Measurements from ENCODE around the gene PM20D1.
"Not testable (repeated sequence)": the region's sequence is repeated elsewhere in the genome, so short reads cannot be mapped to it uniquely, and the experiment has no call there.

Gene PM20D1

DNA sequence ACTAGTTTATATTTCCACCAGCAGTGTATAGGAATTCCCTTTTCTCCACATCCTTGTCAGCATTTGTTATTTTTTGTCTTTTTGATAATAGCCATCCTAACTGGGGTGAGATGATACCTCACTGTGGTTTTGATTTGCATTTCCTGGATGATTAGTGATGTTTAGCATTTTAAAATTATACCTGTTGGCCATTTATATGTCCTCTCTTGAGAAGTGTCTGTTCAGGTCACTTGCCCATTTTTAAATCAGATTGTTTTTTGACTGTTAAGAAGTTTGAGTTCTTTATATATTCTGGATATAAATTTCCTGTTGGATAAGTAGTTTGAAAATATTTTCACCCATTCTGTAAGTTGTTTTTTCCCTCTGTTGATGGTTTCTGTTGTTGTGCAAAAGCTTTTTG lies 31.0 kb upstream of the PM20D1 start:
- Mint-ChIP-seq H3K9me3 (peaks cover 30% of the 10 kb centered on the region), H3K4me3 (no peak overlapping the region), H3K36me3 (ENCODE audit: low read depth) (peaks cover 14% of the 10 kb centered on the region), H3K27ac (no peak overlapping the region), H3K27me3 (ENCODE audit: low read depth) (no peaks in the 10 kb centered on the region), H3K4me1 (no peaks in the 10 kb centered on the region)
- TF ChIP-seq, protein P1, sequence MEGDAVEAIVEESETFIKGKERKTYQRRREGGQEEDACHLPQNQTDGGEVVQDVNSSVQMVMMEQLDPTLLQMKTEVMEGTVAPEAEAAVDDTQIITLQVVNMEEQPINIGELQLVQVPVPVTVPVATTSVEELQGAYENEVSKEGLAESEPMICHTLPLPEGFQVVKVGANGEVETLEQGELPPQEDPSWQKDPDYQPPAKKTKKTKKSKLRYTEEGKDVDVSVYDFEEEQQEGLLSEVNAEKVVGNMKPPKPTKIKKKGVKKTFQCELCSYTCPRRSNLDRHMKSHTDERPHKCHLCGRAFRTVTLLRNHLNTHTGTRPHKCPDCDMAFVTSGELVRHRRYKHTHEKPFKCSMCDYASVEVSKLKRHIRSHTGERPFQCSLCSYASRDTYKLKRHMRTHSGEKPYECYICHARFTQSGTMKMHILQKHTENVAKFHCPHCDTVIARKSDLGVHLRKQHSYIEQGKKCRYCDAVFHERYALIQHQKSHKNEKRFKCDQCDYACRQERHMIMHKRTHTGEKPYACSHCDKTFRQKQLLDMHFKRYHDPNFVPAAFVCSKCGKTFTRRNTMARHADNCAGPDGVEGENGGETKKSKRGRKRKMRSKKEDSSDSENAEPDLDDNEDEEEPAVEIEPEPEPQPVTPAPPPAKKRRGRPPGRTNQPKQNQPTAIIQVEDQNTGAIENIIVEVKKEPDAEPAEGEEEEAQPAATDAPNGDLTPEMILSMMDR (IDR thresholded peaks at IDR 0.05; ENCODE audit: unreplicated experiment in 3 of 3), result no peak

DNA sequence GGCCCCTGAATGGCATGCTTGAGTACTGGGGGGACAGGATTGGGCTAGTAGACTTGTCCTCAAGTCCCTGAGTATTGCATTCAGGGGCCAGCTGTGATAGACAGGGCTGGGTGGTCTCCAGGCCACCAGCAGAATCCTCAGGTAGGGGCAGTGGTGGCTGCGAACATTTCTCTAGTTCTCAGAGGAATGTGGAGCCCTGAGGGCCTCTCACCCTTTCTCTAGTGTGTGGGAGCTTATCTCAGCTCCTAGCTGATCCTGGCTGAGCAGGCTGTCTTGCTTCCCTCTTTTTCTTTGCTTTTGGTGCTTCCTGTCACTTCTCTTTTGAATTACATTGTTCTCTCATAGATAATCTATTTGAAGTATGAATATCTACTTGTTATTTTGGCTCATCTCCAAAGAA lies 30.0 kb upstream of the PM20D1 start:
- peaks cover 14% of the 10 kb centered on the region for H3K36me3 Mint-ChIP-seq (ENCODE audit: low read depth)
- no peak overlapping the region for H3K27ac Mint-ChIP-seq
- TF ChIP-seq, protein P1 (IDR thresholded peaks at IDR 0.05; ENCODE audit: unreplicated experiment in 3 of 3), result no peak
- H3K9me3 Mint-ChIP-seq, result peaks cover 30% of the 10 kb centered on the region
- H3K27me3 Mint-ChIP-seq (ENCODE audit: low read depth), result no peaks in the 10 kb centered on the region
- H3K4me1 Mint-ChIP-seq, result no peaks in the 10 kb centered on the region
- H3K4me3 Mint-ChIP-seq, result no peak overlapping the region

GRCh38 chr1:205878026-205878425 lies 28.1 kb upstream of the PM20D1 start:
- TF ChIP-seq, protein P1 (IDR thresholded peaks at IDR 0.05; ENCODE audit: unreplicated experiment in 3 of 3), result no peak
- Mint-ChIP-seq H3K36me3 (ENCODE audit: low read depth) (peaks cover 14% of the 10 kb centered on the region), H3K4me3 (no peak overlapping the region), H3K4me1 (no peaks in the 10 kb centered on the region), H3K27me3 (ENCODE audit: low read depth) (no peaks in the 10 kb centered on the region), H3K9me3 (peaks cover 30% of the 10 kb centered on the region), H3K27ac (no peak overlapping the region)

DNA sequence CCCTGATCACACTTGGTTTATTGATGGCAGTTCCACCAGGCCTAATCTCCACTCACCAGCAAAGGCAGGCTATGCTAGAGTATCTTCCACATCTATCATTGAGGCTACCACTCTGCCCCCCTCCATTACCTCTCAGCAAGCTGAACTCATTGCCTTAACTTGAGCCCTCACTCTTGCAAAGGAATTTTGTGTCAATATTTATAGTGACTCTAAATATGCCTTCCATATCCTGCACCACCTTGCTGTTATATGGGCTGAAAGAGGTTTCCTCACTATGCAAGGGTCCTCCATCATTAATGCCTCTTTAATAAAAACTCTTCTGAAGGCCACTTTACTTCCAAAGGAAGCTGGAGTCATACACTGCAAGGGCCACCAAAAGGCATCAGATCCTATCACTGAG lies 23.2 kb upstream of the PM20D1 start:
- H3K9me3 Mint-ChIP-seq; H3K27me3 Mint-ChIP-seq (ENCODE audit: low read depth); H3K36me3 Mint-ChIP-seq (ENCODE audit: low read depth); H3K4me3 Mint-ChIP-seq; H3K4me1 Mint-ChIP-seq; H3K27ac Mint-ChIP-seq: not testable (repeated sequence)

GRCh38 chr1:205870236-205870635 lies 20.3 kb upstream of the PM20D1 start:
- Mint-ChIP-seq H3K9me3 (no peaks in the 10 kb centered on the region), H3K4me3 (no peak overlapping the region), H3K36me3 (ENCODE audit: low read depth) (peaks cover 3% of the 10 kb centered on the region), H3K27me3 (ENCODE audit: low read depth) (no peaks in the 10 kb centered on the region), H3K27ac (no peak overlapping the region), H3K4me1 (no peaks in the 10 kb centered on the region)
- TF ChIP-seq, protein P1 (IDR thresholded peaks at IDR 0.05; ENCODE audit: unreplicated experiment in 3 of 3), result no peak

- Mint-ChIP-seq H3K27ac (no peak overlapping the region), H3K36me3 (ENCODE audit: low read depth) (peaks cover 52% of the 10 kb centered on the region), H3K27me3 (ENCODE audit: low read depth) (no peaks in the 10 kb centered on the region), H3K4me1 (no peaks in the 10 kb centered on the region), H3K9me3 (peaks cover 32% of the 10 kb centered on the region), H3K4me3 (no peak overlapping the region)
- TF ChIP-seq, protein P1 (IDR thresholded peaks at IDR 0.05; ENCODE audit: unreplicated experiment in 3 of 3), result no peak
Measured at GRCh38 chr1:205861540-205861939, 11.6 kb upstream of the PM20D1 start.

Measured in nephron (organoid).